ENCODE results near the gene RRAGC.
"Not testable (repeated sequence)": the region's sequence is repeated elsewhere in the genome, so short reads cannot be mapped to it uniquely, and the experiment has no call there.

RRAGC gene

DNA sequence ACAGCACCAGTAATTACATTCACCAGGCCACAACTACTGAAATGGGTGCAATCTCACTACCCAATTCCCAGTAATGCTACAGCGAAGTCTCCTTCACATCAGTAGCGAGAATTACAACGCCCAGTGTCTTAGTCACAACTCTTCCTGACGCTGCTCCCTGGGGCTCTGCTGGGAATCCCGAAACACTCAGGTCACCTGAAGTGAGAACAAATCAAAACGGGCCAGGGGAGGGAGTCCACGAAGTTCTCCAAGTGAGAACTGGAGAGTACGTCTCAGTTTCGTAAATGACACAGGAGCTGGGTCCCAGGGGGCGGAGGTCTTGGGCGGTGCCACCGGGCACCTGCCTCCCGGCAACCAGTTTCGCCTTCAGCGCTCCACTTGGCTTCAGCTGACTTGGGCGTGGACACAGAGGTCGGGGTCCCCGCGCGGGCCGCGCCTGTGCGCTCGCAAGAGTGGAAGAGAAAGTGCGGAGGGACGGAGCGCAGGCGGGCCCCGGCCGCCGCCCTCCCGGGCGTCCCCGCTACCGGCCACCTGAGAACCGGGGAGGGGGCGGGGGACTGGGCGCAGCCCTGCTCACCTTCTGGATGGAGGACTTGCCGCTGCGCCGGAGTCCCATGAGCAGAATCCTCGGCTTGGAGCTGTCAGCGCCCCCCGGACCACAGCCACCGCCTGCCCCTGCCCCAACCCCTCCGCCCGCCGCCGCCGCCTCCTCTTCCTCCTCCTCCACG lies 575 bp downstream of the RRAGC start:
- peak; percentile 10 to 12 for DNase-seq (ENCODE audit: low read depth in 2 of 2, low spot score in 1 of 2)

DNA sequence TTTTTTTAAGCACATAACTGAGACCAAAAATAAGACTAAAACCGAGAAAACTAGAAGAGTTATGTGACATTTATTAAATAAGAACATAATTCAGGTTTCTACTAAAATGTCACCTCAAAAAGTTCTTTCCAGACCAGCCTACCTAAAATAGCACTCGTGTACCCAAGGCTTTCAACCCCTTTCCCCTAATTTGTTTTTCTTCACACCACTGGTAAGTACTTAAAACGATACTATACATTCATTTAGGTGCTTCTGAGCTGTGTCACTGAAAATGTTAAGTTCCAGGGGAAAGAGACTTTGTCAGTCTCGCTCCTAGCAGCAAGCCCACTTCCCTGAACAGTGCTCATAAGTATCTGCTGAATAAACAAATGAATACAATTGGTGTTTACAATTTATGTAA lies 6.8 kb downstream of the RRAGC start:
- DNase-seq (ENCODE audit: low read depth in 2 of 2, low spot score in 1 of 2) = no peak

DNA sequence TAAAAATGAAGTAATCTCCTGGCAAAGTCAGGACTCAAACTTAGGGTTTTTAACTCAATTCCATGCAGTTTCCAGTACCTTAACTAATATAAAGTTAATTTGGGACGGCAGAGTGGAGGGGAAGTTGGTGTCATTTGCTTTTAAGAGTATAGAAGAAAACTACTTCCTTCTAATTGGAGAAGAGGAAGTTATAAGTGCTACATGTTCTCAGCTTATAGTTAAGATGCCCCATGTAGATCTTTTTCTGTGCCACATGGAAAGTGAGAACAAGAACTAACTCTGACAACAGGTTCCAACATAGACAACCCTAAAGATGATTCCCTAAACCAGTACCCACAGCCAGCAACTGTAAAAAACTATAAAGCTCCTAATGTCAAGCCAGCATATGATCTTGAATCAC lies 11.5 kb downstream of the RRAGC start:
- DNase-seq (ENCODE audit: low read depth in 2 of 2, low spot score in 1 of 2) = no peak

DNA sequence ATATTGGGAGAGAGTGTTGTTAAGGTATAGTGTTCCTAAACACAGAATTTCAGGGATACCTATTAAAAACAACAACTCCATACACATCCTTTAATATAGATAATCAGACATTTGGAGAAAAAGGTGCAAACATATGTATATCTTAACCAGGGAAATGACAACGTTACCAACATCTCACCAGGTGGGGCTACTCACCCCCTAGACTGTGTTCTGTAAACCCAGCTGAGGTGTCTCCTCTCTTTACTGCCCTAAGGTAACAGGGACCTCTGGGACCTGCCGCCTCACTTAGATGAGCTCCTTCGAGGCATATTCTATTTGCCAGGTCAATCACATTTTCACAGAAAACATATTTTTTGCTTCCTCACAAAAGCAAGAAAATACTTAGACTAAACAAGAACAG lies 13.4 kb downstream of the RRAGC start:
- DNase-seq (ENCODE audit: low read depth in 2 of 2, low spot score in 1 of 2) = no peak

DNA sequence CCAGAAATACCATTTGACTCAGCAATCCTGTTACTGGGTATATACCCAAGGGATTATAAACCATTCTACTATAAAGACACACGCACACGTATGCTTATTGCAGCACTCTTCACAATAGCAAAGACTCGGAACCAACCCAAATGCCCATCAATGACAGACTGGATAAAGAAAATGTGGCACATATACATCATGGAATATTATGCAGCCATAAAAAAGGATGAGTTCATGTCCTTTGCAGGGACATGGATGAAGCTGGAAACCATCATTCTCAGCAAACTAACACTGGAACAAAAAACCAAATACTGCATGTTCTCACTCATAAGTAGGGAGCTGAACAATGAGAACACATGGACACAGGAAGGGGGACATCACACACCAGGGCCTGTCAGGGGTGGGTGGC lies 14.5 kb downstream of the RRAGC start:
- not testable (repeated sequence) for DNase-seq (ENCODE audit: low read depth in 2 of 2, low spot score in 1 of 2)

DNA sequence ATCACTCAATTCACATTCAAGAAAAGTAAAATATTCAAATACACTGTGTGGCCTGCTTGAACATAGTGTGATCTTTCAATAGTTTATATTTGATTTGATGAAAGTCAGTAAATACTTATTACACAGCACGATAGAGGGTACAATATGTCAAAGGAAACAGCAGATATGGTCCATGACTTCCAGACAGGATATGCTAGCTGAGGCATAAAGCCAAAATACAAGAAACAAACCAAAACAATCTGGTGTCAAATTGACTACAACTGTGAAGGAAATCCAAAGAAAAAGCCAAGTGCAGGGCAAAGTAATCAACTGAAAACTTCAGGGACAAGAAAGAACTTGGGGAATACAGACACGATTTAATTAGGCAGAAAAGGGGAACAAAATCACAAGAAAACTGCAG lies 19.3 kb downstream of the RRAGC start:
- no peak for DNase-seq (ENCODE audit: low read depth in 2 of 2, low spot score in 1 of 2)

DNA sequence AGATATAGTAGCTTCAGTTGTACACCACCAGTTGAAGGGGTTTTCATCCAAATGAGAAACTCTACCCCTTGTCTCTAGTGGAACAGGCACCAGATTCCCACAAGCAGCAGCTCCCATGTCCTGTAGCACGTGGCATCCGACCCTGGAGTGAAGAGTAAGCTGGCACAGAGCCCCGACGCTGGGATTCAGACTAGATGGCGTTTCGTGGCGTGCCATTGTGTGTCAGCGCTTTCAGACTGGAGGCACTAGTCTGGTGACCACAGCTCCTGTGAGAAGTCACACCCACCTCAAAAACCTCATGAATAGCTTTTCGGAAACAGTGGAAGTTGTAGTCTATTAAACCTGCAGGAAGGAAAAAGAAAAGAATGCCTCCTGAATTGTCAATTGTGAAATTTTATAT lies 20.2 kb downstream of the RRAGC start:
- DNase-seq (ENCODE audit: low read depth in 2 of 2, low spot score in 1 of 2) = no peak

DNA sequence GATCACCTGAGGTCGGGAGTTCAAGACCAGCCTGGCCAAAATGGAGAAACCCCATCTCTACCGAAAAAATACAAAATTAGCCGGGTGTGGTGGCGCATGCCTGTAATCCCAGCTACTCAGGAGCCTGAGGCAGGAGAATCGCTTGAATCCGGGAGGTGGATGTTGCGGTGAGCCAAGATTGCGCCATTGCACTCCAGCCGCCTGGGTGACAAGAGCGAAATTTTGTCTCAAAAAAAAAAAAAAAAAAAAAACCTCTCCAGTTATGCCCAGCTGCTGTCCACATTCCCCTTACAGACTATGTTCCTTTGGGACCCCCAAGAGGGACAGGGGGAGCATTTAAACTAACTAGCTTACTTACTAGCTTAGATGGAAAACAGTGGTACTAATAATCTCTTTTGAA lies 23.3 kb downstream of the RRAGC start:
- DNase-seq (ENCODE audit: low read depth in 2 of 2, low spot score in 1 of 2) = not testable (repeated sequence)

DNA sequence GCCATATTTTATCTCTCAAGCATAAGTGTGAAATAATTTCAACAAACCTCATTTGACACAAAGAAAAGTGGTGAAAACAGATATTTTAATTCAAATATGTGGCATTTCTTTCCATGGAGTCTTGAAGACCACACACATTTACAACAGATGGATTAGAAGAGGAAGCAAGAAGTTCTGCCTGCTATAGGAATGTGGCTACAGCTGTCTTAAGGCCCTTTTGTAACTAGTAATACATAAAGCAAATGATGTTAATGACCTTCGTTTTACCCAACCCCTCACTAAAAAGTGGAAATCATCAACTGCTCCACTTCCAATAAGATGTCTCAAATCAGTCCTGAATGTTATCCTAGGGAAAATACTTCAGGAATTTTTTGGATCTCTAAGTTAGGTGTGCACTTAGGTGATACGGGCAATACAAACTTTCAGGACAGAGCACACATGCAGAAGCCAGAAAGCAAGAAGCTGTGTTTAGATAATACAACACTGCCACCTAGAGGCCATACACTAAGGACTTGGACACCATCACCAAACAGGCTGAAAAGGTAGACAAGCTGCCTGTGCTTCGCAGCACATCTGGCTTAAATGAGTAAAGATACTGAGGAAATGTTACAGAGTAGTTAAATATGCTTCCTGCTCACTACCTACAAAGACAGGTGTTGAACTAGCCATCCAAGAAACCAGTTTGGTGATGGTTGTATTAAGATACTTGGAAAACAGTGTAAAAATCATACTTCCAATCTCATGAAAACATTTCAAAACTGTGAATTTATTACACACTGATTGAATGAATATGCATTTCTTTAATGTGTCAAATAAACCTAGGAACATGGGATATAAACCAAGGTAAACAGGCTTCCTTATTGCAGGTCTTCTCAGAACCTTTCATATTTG lies 24.4 kb downstream of the RRAGC start:
- DNase-seq (ENCODE audit: low read depth in 2 of 2, low spot score in 1 of 2) = no peak

DNA sequence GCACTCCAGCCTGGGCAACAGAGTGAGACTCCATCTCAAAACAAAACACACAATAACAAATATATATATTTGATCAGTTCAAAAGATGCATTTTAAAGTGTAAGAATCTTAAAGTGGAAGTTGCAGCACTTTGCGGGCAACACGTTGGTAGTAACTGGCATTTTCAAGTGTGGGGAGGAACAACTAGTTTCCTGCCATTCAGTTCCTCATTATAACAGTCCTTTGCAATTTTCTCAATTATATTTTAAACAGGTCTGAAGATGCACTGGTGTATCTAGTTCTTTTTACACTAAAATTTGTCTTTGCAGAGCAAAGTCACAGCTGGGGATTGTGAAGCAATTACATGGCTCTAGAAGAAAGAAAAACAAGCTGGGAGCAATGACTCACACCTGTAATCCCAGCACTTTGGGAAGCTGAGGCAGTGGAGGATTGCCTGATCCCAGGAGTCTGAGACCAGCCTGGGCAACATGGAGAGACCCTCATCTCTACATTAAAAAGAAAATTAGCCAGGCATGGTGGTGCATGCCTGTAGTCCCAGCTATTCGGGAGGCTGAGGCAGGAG lies 25.3 kb downstream of the RRAGC start:
- no peak for DNase-seq (ENCODE audit: low read depth in 2 of 2, low spot score in 1 of 2)

DNA sequence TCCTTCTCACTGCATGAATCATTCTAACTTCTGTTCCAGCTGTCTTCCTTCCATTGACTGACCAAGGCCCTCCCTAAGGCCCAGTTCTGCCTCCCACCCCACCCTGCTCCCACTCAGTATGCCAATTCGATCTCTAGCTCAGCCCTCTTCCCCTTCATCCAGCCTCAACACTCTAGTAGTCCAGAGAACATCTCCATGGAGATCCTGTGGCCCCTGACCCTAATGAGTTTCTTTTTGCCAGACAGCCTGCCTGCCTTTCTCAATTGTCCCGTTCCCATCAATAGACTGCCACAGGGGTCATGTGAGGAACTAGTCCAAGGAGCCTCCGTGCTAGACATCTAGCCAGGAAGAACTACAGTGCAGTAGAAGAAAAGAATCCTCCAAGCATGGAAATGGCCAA lies 26.4 kb downstream of the RRAGC start:
- no peak for DNase-seq (ENCODE audit: low read depth in 2 of 2, low spot score in 1 of 2)

DNA sequence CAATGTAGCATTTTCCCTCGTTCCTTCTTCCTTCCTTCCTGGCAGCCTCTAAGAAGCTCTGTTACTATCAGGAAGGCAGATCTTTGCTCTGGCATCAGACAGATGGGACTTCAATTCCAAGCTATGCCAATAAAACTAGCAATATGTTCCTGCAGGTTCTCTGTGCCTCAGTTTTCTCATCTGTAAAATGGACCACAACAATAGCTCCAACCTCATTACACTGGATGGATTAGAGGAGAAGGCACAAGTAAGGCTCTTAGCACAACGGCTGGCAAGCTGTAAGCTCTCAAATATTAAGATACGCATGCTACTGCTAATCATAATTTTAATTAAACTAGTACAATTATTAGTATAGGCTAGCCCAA lies 27.2 kb downstream of the RRAGC start:
- DNase-seq (ENCODE audit: low read depth in 2 of 2, low spot score in 1 of 2) = no peak

DNA sequence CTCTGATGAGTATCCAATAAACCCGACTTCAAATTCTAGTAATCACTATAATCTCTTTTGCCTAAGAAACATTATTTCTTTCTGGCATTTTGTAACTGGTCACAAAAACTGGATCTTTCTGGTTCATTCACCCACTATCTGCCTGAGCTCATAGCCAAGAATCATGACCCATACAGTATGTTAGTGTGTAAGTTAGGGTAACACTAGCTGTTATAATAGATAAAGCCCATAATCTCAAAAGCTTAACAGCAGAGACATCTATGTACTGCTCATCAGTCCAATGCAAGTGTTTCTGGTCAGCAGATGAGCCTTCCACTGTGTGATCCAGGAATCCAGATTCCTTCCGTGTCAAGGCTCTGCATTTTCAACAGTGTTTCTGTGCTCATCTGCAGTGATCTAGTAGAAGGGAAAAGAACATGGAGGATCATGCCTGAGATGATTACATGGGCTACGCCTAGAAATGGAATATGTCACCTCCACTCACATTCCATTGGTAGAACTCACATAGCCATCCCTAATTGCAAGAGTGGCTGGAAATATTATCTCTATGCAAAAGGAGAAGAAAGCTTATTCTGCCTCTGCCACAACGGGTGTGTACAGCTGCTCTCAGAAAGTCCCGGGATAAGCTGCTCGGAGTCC lies 27.7 kb downstream of the RRAGC start:
- DNase-seq (ENCODE audit: low read depth in 2 of 2, low spot score in 1 of 2) = no peak

DNA sequence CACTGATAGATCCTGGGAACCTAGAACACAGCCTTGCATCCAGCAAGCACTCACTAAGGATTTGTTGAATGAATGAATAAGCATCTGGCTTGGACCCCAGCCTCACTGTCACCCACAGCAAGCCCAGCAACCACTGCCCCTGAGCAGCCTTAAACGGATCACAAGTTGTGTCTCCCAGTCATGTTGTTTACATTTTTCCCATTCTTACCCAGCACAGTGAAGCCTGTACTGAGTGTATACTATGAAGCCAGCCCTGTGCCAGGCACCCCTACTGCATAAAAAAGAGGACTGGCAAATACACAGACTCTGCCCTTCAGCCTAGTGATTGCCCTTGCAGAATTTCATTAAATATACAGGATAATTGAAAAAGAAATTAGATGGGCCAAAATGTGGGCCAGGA lies 30.2 kb downstream of the RRAGC start:
- no peak for DNase-seq (ENCODE audit: low read depth in 2 of 2, low spot score in 1 of 2)

DNA sequence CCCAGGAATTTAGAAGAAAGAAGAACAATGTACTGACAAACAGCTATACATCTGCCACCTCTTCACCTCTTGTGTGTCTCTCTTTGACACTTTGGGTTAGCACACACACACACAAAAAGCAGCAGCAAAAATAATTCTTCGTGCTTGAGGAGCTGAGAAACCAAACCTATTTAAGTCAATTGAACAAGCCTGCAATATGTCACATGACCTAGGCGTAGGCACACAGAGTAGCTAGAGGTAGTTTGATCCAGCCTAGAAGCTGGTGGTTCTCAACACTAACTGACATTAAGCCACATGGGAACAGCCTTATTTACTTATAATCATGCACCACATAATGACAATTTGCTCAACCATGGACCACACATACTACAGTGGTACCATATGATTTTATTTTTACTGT lies 32.3 kb downstream of the RRAGC start:
- DNase-seq (ENCODE audit: low read depth in 2 of 2, low spot score in 1 of 2) = no peak

DNA sequence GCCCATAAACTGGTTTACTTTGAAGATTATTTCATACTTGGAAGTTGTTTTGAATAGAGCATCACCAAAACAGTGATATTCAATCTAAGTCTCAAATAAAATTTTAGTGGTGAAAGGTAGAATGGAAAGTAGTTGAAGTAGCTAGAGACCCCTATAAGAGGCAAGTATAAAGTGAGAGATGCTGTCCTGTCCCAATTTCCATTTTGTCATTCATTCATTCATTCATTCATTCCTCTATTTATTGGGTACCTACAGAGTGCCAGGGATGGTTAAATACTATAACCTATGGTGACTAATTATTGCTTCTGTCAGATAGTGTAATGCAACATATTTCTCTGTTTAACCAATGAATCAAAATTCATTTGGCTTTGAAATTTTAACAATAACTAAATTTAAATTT lies 32.7 kb downstream of the RRAGC start:
- DNase-seq (ENCODE audit: low read depth in 2 of 2, low spot score in 1 of 2) = no peak

DNA sequence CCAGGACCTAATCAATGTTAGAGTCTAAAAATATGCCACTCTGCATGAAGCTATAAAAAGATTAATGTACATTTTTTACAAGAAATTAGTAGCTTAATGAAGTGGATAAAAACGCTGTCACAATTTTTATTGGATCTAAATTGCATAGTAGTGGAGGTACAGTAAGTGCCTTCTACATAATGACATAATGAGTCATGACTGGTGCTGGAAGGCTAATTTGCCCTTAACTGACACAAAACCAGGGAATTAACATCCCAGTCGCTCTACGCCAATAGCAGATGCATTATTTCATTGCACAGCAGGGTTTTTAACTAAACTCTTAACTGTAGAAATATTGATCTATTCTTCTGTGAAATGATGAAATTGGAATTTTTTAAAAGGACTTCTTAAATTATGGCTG lies 33.3 kb downstream of the RRAGC start:
- no peak for DNase-seq (ENCODE audit: low read depth in 2 of 2, low spot score in 1 of 2)

DNA sequence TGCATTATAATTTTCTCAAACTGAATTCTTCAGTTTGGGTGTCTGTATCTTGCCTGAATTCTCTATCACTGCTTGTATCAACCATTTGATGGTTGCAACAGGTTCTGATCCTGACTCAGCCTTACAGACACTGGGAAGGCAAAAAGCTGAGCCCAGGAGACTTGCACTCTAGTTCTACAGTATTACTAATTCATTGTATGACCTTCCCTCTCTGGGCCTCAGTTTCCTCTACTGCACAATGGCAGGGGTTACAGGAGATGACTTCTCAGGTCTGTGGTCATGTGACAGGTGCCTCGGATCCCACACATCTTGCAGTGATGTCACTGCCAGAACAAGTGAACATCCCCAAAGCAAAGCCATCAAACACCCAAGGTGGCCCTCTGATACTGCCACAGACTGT lies 38.7 kb downstream of the RRAGC start:
- no peak for DNase-seq (ENCODE audit: low read depth in 2 of 2, low spot score in 1 of 2)

DNA sequence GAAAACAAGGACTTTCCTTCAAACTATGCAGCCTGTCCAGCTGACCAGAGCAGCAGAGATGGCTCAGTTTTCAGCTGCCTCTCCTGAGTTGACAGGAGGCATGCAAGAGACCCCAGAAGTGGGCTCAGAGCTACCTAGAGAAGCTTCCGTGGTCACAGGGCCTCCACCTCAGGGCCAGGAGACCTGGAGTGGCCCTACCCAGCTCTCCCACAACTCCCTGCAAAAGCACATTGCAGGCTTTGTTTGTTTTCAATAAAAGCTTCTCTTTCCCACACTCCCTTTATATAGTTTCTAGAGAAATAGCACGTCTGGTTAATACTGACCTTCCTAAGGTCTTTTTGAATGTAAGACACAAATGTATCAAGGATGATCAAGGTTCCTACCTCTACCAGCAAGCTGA lies 40.1 kb downstream of the RRAGC start:
- DNase-seq (ENCODE audit: low read depth in 2 of 2, low spot score in 1 of 2) = no peak

DNA sequence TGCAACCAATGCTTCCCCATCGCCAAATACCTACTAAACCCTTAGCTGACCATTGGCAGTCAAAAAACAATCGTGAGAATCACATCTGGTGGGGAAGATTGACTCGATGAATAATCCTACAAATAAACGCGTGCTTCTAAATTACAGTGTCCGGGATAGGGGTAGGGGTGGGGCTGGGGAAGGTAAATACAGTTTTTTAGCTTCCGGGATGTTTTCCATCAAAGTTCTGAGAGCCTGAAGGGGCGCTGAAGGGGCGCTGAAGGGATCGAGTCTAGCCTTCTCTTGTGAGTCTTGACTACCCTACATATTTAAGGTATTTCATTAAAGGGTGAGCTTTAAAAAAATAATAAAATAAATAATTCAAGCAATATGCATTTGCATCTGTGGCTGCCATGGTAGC lies 40.5 kb downstream of the RRAGC start:
- no peak for DNase-seq (ENCODE audit: low read depth in 2 of 2, low spot score in 1 of 2)

DNA sequence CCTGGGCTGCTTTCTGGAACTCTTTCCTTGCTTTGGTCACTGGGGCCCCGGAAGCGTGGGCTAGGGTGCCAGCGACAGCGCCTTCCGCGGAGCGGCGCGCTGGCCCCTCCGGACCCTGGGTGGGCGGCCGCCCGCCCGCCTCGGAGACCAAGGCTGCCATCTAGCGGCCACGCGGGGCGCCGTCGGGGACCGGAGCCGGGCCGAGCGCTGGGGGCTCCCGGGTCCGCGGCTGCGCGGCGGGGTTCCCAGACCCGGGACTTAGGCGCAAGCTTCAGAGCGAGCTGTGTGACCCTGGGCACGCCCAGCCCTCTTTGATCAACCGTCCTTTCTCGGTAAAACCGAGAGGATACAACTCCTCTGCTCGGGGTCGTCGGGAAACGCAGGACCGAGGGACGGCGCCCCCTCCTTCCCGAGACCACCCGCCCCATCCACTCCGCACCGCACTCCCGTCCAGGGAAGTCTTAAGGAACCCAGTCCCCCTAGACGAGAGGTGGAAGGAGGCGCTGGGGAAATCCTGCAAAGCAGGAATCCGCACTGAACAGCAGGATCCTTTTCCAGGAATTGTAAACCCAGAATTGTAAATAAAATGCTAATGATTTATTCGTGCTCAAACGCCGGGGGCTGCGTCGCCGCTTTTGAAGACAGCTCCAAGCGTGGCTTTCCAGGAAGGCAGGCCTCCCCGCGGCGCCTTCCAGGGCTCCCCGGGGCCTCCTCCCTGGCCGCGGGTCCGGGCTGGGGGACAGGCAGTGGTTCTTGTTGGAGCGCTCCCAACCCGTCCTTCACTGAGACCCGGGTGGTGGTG lies 41.2 kb downstream of the RRAGC start:
- no peak for DNase-seq (ENCODE audit: low read depth in 2 of 2, low spot score in 1 of 2)
